Activated naive CD8-positive, alpha-beta T cell treated with anti-CD3 and anti-CD28 coated beads for 36 hours (primary cell): ENCODE results near the gene SGSH. TPM values are rescaled to one million over a fixed set of nuclear protein-coding genes. Genes with fewer than 3 reads are reported as not detected.

Source experiments
- DNase-seq: peaks from one replicate; pipeline ENCODE4 v3.0.0; 2021
- H3K27ac Mint-ChIP-seq: one replicate; pipeline ENCODE4 v1.8.0; 2022; ENCODE audit warnings: mild to moderate bottlenecking, moderate library complexity, mixed read lengths
- H3K27me3 Mint-ChIP-seq: one replicate; pipeline ENCODE4 v1.8.0; 2022; ENCODE audit warnings: mild to moderate bottlenecking, mixed read lengths
- H3K36me3 Mint-ChIP-seq: one replicate; pipeline ENCODE4 v1.8.0; 2021; ENCODE audit warnings: mild to moderate bottlenecking, mixed read lengths
- H3K4me1 Mint-ChIP-seq: one replicate; pipeline ENCODE4 v1.8.0; 2021; ENCODE audit warnings: mixed read lengths
- H3K4me3 Mint-ChIP-seq: one replicate; pipeline ENCODE4 v1.8.0; 2022; ENCODE audit warnings: mild to moderate bottlenecking, moderate library complexity, mixed read lengths
- H3K9me3 Mint-ChIP-seq: one replicate; pipeline ENCODE4 v1.8.0; 2022; ENCODE audit warnings: mixed read lengths
- total RNA-seq, 2 experiments: library from RNA; stranded (reverse); gene quantifications; one replicate each; pipeline ENCODE4 v1.2.3, GENCODE V29; 2021

The SGSH gene
- total RNA-seq: 1 to 10 TPM; 7.0 to 8.2 TPM

GRCh38 chr17:80220054-80220735, at the start of gene SGSH, which contains the start of gene SLC26A11:
Gene SGSH (minus strand): TSS chr17:80220333. CDS start chr17:80220313, 20 bp downstream.
Gene SLC26A11 (plus strand): TSS chr17:80220427. CDS start chr17:80221561, 1,134 bp downstream.
- Mint-ChIP-seq H3K4me1 (peaks cover 29% of the 10 kb centered on the region), H3K9me3 (no peaks in the 10 kb centered on the region), H3K27ac (peak within 1 kb of the TSS; percentile 88)

GRCh38 chr17:80269405-80269807, 49.3 kb upstream of the SGSH start:
- Mint-ChIP-seq H3K4me1 (peaks cover 45% of the 10 kb centered on the region), H3K4me3 (no peak overlapping the region), H3K36me3 (peaks cover 44% of the 10 kb centered on the region), H3K27ac (no peak overlapping the region), H3K9me3 (peaks cover 3% of the 10 kb centered on the region), H3K27me3 (no peaks in the 10 kb centered on the region)
- no peak for DNase-seq

More at GRCh38 chr17:80220054-80220735, at the start of gene SGSH, which contains the start of gene SLC26A11:
- Mint-ChIP-seq H3K4me3 (peak within 1 kb of the TSS; percentile 87), H3K36me3 (peaks cover 2% of the 10 kb centered on the region), H3K27me3 (no peaks in the 10 kb centered on the region)
- DNase-seq: peak; percentile 70

- Mint-ChIP-seq H3K4me1 (peaks cover 39% of the 10 kb centered on the region), H3K4me3 (no peak overlapping the region), H3K27me3 (no peaks in the 10 kb centered on the region), H3K9me3 (peaks cover 3% of the 10 kb centered on the region), H3K27ac (no peak overlapping the region), H3K36me3 (peaks cover 44% of the 10 kb centered on the region)
- no peak for DNase-seq
These were observed 48.3 kb upstream of the SGSH start for GRCh38 chr17:80268427-80268826.

GRCh38 chr17:80267391-80267790, 47.3 kb upstream of the SGSH start:
- Mint-ChIP-seq H3K4me3 (no peak overlapping the region), H3K27ac (no peak overlapping the region), H3K9me3 (peaks cover 3% of the 10 kb centered on the region), H3K36me3 (peaks cover 42% of the 10 kb centered on the region), H3K4me1 (peaks cover 34% of the 10 kb centered on the region), H3K27me3 (no peaks in the 10 kb centered on the region)
- DNase-seq: no peak

GRCh38 chr17:80265205-80266068, 45.3 kb upstream of the SGSH start:
- H3K4me1 Mint-ChIP-seq: peaks cover 36% of the 10 kb centered on the region
- peak; percentile 82 for DNase-seq
- peak overlapping the region; percentile 91 for H3K4me3 Mint-ChIP-seq
- no peaks in the 10 kb centered on the region for H3K27me3 Mint-ChIP-seq
- H3K27ac Mint-ChIP-seq: peak overlapping the region; percentile 97
- peaks cover 3% of the 10 kb centered on the region for H3K9me3 Mint-ChIP-seq
- peaks cover 37% of the 10 kb centered on the region for H3K36me3 Mint-ChIP-seq

GRCh38 chr17:80264205-80265075, 44.3 kb upstream of the SGSH start:
- H3K9me3 Mint-ChIP-seq: peaks cover 3% of the 10 kb centered on the region
- peaks cover 35% of the 10 kb centered on the region for H3K4me1 Mint-ChIP-seq
- H3K4me3 Mint-ChIP-seq: peak overlapping the region; percentile 91
- DNase-seq: peak; percentile 74
- peaks cover 32% of the 10 kb centered on the region for H3K36me3 Mint-ChIP-seq
- H3K27me3 Mint-ChIP-seq: no peaks in the 10 kb centered on the region
- peak overlapping the region; percentile 97 for H3K27ac Mint-ChIP-seq

GRCh38 chr17:80263253-80264204, 43.4 kb upstream of the SGSH start:
- H3K27ac Mint-ChIP-seq: peak overlapping the region; percentile 97
- H3K27me3 Mint-ChIP-seq: no peaks in the 10 kb centered on the region
- H3K9me3 Mint-ChIP-seq: peaks cover 3% of the 10 kb centered on the region
- H3K4me1 Mint-ChIP-seq: peaks cover 44% of the 10 kb centered on the region
- H3K4me3 Mint-ChIP-seq: peak overlapping the region; percentile 91
- peak; percentile 89 for DNase-seq
- peaks cover 32% of the 10 kb centered on the region for H3K36me3 Mint-ChIP-seq

- peak overlapping the region; percentile 97 for H3K27ac Mint-ChIP-seq
- DNase-seq: no peak
- H3K36me3 Mint-ChIP-seq: peaks cover 29% of the 10 kb centered on the region
- no peaks in the 10 kb centered on the region for H3K27me3 Mint-ChIP-seq
- H3K9me3 Mint-ChIP-seq: peaks cover 3% of the 10 kb centered on the region
- H3K4me3 Mint-ChIP-seq: peak overlapping the region; percentile 91
- H3K4me1 Mint-ChIP-seq: peaks cover 49% of the 10 kb centered on the region
These were observed 42.7 kb upstream of the SGSH start for GRCh38 chr17:80262775-80263244.

- Mint-ChIP-seq H3K4me3 (peak overlapping the region; percentile 87), H3K36me3 (peaks cover 25% of the 10 kb centered on the region), H3K9me3 (peaks cover 3% of the 10 kb centered on the region), H3K4me1 (peaks cover 50% of the 10 kb centered on the region), H3K27ac (peak overlapping the region; percentile 87), H3K27me3 (no peaks in the 10 kb centered on the region)
- no peak for DNase-seq
These were observed 42.2 kb upstream of the SGSH start for GRCh38 chr17:80262291-80262690.

GRCh38 chr17:80261895-80262279, 41.8 kb upstream of the SGSH start:
- no peaks in the 10 kb centered on the region for H3K27me3 Mint-ChIP-seq
- no peak for DNase-seq
- H3K4me1 Mint-ChIP-seq: peaks cover 50% of the 10 kb centered on the region
- peaks cover 3% of the 10 kb centered on the region for H3K9me3 Mint-ChIP-seq
- peaks cover 23% of the 10 kb centered on the region for H3K36me3 Mint-ChIP-seq
- peak overlapping the region; percentile 87 for H3K4me3 Mint-ChIP-seq
- peak overlapping the region; percentile 87 for H3K27ac Mint-ChIP-seq

GRCh38 chr17:80261159-80261894, 41.2 kb upstream of the SGSH start:
- Mint-ChIP-seq H3K4me3 (peak overlapping the region; percentile 87), H3K27ac (peak overlapping the region; percentile 87), H3K27me3 (no peaks in the 10 kb centered on the region), H3K4me1 (peaks cover 50% of the 10 kb centered on the region), H3K9me3 (peaks cover 3% of the 10 kb centered on the region), H3K36me3 (peaks cover 23% of the 10 kb centered on the region)
- peak; percentile 66 for DNase-seq

GRCh38 chr17:80260791-80261158, 40.6 kb upstream of the SGSH start, which contains the start of gene RNF213:
Gene RNF213 (plus strand): TSS chr17:80260852. CDS start chr17:80263682, 2,830 bp downstream.
- Mint-ChIP-seq H3K4me3 (peak within 1 kb of the TSS; percentile 87), H3K9me3 (peaks cover 2% of the 10 kb centered on the region), H3K27ac (peak within 1 kb of the TSS; percentile 93), H3K27me3 (no peaks in the 10 kb centered on the region), H3K4me1 (peaks cover 46% of the 10 kb centered on the region), H3K36me3 (peaks cover 20% of the 10 kb centered on the region)
- peak; percentile 72 for DNase-seq

GRCh38 chr17:80260069-80260535, 40.0 kb upstream of the SGSH start:
- Mint-ChIP-seq H3K36me3 (peaks cover 14% of the 10 kb centered on the region), H3K27me3 (no peaks in the 10 kb centered on the region), H3K4me1 (peaks cover 44% of the 10 kb centered on the region), H3K9me3 (no peaks in the 10 kb centered on the region), H3K4me3 (peak overlapping the region; percentile 83), H3K27ac (peak overlapping the region; percentile 93)
- peak; percentile 84 for DNase-seq
